D721Med (cell line): ENCODE measurements around the gene TICRR.

Experiments used
- DNase-seq: peaks from one replicate; pipeline ENCODE4 v3.0.0; 2011; ENCODE audit warnings: low spot score; ENCODE audit not compliant: insufficient read length
- FAIRE-seq: peaks from 2 replicates; lab custom pipeline; 2011; peaks lifted over from hg19 to GRCh38; lab: Jason Lieb, UNC
- TF ChIP-seq, protein P1 (sequence below): IDR thresholded peaks from 2 replicates; pipeline ENCODE4 v1.5.1; 2012; ENCODE audit warnings: mild to moderate bottlenecking, control low read depth; ENCODE audit not compliant: insufficient read depth; ENCODE audit errors: missing control alignments

Gene TICRR

DNA sequence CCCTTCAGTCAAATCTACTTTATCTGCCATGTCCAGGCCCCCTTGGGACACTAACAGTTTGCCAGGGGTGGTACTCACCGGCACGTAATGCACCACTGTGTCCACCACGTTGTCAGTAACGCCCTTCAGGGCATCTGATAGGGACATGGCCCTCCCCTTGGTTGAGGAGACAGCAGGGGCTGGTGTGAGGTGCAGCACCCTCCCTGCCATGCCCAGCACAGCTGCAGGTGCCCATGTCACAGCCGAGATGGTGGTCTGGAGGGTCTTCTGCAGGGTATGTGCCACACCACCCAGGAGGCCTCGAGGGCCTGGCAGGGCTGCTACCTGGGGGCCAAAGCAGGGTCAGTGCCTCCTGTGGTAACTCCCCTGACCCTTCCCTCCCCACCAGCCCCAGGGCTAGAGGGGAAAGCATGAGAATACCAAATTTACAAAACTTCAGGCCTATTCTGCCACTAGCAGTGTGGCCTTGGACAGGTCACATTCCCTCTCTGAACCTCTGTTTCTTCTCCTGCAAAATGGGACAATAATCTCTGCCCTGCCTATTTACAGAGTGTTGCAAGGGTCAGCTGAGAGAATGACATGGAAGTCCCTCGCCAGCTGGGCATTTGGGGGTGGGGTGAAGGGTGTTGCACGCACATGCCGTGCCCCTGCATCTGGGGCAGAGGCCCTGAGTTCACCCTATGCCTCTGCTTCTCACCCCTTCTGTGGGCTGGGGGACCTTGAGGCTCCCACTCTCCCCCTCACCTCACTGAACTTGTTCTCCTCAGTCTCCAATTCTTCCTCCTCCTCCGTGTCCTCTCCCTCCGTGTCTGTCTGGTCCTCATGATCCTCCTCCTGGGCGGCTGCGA lies 91.8 kb downstream of the TICRR start:
- TF ChIP-seq, protein P1, sequence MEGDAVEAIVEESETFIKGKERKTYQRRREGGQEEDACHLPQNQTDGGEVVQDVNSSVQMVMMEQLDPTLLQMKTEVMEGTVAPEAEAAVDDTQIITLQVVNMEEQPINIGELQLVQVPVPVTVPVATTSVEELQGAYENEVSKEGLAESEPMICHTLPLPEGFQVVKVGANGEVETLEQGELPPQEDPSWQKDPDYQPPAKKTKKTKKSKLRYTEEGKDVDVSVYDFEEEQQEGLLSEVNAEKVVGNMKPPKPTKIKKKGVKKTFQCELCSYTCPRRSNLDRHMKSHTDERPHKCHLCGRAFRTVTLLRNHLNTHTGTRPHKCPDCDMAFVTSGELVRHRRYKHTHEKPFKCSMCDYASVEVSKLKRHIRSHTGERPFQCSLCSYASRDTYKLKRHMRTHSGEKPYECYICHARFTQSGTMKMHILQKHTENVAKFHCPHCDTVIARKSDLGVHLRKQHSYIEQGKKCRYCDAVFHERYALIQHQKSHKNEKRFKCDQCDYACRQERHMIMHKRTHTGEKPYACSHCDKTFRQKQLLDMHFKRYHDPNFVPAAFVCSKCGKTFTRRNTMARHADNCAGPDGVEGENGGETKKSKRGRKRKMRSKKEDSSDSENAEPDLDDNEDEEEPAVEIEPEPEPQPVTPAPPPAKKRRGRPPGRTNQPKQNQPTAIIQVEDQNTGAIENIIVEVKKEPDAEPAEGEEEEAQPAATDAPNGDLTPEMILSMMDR: no peak
- DNase-seq: no peak
- FAIRE-seq: no peak

DNA sequence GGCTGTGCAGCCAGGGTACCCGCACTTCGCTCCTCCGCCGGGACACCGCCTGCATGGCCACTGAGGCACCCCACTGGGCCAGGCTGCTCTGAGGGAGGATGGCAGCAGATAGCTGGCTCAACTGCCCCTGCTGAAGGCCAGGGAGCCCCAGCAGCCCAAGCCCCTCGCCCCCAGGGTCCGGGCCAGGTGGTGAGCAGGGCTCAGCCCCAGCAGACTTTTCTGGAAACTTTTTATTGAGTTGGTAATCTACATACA lies 92.4 kb downstream of the TICRR start:
- TF ChIP-seq, protein P1: no peak
- FAIRE-seq (no peak), DNase-seq (no peak)

DNA sequence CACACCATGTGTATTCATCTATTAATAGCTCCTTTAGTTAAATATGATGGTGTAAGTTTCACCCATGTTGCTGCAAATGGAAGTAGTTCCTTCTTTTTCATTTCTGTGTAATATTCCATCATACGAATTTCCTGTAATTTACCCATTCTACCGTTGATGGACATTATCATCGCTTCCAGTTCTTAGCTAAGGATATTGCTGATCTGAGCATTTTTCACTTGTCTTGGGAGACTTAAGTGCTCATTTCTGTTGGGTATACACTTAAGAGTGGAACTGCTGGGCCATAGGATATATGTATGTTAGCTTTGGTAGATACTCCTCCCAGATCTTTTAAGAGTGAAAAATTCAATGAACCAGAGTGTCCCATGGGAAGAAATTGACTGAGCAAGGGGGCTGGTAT lies 92.9 kb downstream of the TICRR start:
- no peak for FAIRE-seq
- DNase-seq: no peak
- TF ChIP-seq, protein P1: no peak

DNA sequence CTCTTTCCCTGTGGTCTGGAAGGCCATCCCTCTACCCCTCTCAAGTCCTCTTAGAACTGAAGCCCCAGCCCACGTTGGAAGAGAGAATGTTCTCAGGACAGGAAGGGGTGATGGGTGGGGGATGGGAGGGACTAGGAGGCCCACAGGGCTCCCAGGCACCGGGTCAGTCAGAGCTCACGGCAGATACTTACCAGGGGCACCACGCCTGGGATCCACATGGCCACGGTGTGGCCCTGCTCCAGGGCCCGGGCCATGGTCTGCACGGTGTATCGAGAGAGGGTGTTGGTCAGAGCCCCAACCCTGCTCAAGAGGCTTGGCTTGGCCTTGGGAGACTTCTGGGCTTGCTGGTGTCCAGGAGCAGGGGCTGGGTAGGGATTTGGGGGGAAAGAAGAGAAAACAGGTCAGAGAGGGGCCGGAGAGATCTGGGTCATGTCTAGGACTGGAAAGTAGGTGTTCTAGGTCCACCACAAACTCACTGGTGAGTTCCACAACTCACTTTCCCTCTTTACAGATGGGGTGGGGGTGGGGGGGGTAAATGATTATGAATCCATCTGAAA lies 94.1 kb downstream of the TICRR start:
- DNase-seq: no peak
- no peak for FAIRE-seq
- TF ChIP-seq, protein P1: no peak

DNA sequence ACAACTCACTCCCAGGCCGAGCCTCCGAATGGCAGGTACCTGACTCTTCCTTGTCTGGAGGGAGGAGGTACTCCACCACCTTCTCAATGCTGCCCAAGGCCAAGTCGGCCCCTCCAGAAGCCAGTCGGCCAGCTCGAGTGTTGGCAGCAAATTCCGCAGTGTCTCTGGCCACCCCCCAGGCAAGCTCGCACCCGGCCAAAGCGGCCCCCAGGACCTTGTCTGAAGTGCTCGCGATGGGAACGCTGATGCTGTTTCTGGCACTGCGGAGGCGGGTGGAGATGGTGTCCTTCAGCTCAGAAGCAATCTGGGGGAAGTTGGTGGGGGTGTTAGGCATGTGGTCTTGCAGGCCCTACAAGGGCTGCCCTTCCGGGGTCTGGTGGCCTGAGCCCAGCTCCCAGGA lies 94.7 kb downstream of the TICRR start:
- TF ChIP-seq, protein P1: no peak
- FAIRE-seq (no peak), DNase-seq (no peak)

DNA sequence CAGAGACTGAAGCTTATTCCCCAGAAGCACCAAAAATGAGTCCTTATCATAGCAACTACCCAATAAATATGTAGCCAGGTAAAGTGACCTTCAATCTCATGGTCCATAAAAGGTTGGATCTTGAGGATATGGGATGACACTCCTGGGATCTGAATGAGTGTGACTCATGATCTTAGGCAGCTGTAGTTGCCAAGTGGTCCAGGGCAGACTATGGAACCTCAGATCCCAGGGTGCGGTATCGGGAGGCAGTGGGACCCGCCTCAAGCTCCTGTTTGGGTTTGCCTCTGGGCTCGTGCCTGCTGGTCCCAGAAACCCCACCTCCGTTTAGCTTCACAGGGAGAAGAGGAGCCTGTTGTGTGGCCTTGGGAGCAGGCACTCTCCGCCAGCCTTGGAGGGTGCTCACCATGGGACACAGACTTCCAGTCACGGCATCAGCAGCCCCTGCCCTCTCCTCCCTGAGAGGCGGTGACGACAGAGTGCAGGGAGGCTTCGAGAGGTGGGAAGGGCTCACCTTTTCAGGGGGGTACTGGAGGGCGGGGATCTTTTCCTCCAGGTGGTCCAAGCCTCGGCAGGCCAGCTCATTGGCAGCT lies 95.8 kb downstream of the TICRR start:
- FAIRE-seq (no peak), DNase-seq (no peak)
- TF ChIP-seq, protein P1: no peak

DNA sequence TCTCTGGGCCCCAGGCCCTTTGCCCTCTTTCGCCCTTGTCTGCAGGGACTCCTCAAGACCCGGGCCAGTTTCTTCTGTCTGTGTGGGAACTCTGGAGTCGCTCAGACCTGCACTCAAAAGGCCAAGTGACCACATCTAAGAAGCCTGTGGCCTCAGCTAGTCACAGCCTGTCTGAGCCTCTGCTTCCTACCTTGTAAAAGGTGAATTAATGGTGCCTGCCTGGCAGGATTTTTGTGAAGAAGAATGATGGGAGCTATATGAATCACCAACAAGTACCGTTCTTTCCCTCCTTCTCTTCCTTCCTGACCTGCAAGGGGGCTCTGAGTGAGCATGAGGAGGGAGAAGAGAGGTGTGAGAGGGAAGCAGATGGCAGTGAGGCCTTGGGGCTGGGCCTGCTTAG lies 96.4 kb downstream of the TICRR start:
- DNase-seq: no peak
- FAIRE-seq: no peak
- TF ChIP-seq, protein P1: no peak
